Endothelial cell of umbilical vein (primary cell): ENCODE measurements around the gene ARFRP1. TPM values are rescaled to one million over a fixed set of nuclear protein-coding genes. Genes with fewer than 3 reads are reported as not detected.

ENCODE experiments used
- BruUV-seq: library from RNA; stranded (reverse); fragments of 400-500 nt; replicated peaks from 2 replicates; lab custom pipeline; 2021; lab: Mats Ljungman, UMichigan
- CTCF ChIA-PET: fragments of 300-600, 350-600 bp; sonication (Branson Sonifier 250); formaldehyde crosslinking; loops from one replicate; lab custom pipeline; 2021; ENCODE audit warnings: antibody characterized with exemption, inconsistent platforms; lab: Charles Lee
- POLR2A ChIA-PET: fragments of 300-600, 350-600 bp; sonication (Branson Sonifier 250); formaldehyde crosslinking; loops from one replicate; lab custom pipeline; 2021; ENCODE audit warnings: antibody characterized with exemption, inconsistent platforms; lab: Charles Lee
- DNase-seq: peaks from one replicate; pipeline ENCODE4 v3.0.0-alpha.2; 2011; ENCODE audit warnings: low read depth, low spot score
- FAIRE-seq: peaks from 2 replicates; lab custom pipeline; 2011; peaks lifted over from hg19 to GRCh38; lab: Jason Lieb, UNC
- H2AFZ ChIP-seq: 2 replicates; pipeline ENCODE4 v1.6.0; 2012; ENCODE audit warnings: low read depth, low read length, control low read depth, inconsistent platforms
- H3K27ac ChIP-seq: 2 replicates; pipeline ENCODE4 v1.5.1; 2011; ENCODE audit warnings: low read depth, mild to moderate bottlenecking, control low read depth, low read length, moderate library complexity; ENCODE audit not compliant: insufficient read depth
- H3K27me3 ChIP-seq, 2 experiments: 2 replicates each; pipeline versions ENCODE4 v1.6.0 to v1.6.1; 2011; ENCODE audit warnings: low read length in 2 of 2, mixed read lengths in 1 of 2; ENCODE audit not compliant: control insufficient read depth in 2 of 2, insufficient read depth in 2 of 2
- H3K36me3 ChIP-seq, 2 experiments: 2 replicates in 1 of 2; 3 replicates in 1 of 2; pipeline ENCODE4 v1.5.1; 2011; ENCODE audit warnings: low read length in 2 of 2, mild to moderate bottlenecking in 1 of 2, moderate library complexity in 1 of 2; ENCODE audit not compliant: control insufficient read depth in 2 of 2, insufficient read depth in 2 of 2; ENCODE audit errors: extremely low read depth in 1 of 2
- H3K4me1 ChIP-seq: 3 replicates; pipeline ENCODE4 v1.5.1; 2011; ENCODE audit warnings: mild to moderate bottlenecking, low read length; ENCODE audit not compliant: control insufficient read depth, insufficient read depth; ENCODE audit errors: extremely low read depth
- H3K4me2 ChIP-seq: 2 replicates; pipeline ENCODE4 v1.6.1; 2011; ENCODE audit warnings: low read length, control low read depth, mixed read lengths; ENCODE audit not compliant: insufficient read depth
- H3K4me3 ChIP-seq, 3 experiments: fragments of 200-600 bp in 1 of 3; sonication (generic), shearing (Covaris generic) in 1 of 3; replicated peaks in 1 of 3; 2 replicates each; pipeline ENCODE4 v1.5.1; 2011 to 2016; ENCODE audit warnings: control low read depth in 3 of 3, low read length in 3 of 3, mild to moderate bottlenecking in 2 of 3, inconsistent platforms in 1 of 3, low read depth in 1 of 3, moderate library complexity in 1 of 3; ENCODE audit not compliant: insufficient read depth in 1 of 3
- H3K79me2 ChIP-seq: 2 replicates; pipeline ENCODE4 v1.6.0; 2012; ENCODE audit warnings: low read length, inconsistent platforms; ENCODE audit not compliant: control insufficient read depth, insufficient read depth
- H3K9ac ChIP-seq: replicated peaks from 2 replicates; pipeline ENCODE3; 2011; ENCODE audit warnings: low read length, control low read depth; ENCODE audit not compliant: insufficient read depth; ENCODE audit errors: extremely low read depth
- H3K9me1 ChIP-seq: replicated peaks from 3 replicates; pipeline ENCODE4 v1.6.0; 2011; ENCODE audit warnings: mild to moderate bottlenecking, low read length; ENCODE audit not compliant: control insufficient read depth, insufficient read depth; ENCODE audit errors: extremely low read depth
- H3K9me3 ChIP-seq: replicated peaks from 2 replicates; pipeline ENCODE4 v1.5.1; 2012; ENCODE audit warnings: low read length, inconsistent platforms; ENCODE audit not compliant: control insufficient read depth, insufficient read depth
- H4K20me1 ChIP-seq: replicated peaks from 2 replicates; pipeline ENCODE3; 2011; ENCODE audit warnings: mild to moderate bottlenecking, low read length; ENCODE audit not compliant: control insufficient read depth, insufficient read depth; ENCODE audit errors: extremely low read depth
- CTCF ChIP-seq, 2 donors: IDR thresholded peaks; 1 replicate in 1 of 2; 2 replicates in 1 of 2; pipeline ENCODE4 v1.5.1; 2011; ENCODE audit warnings: low read length in 2 of 2, mild to moderate bottlenecking in 2 of 2, moderate library complexity in 2 of 2, control low read depth in 1 of 2, inconsistent platforms in 1 of 2, low read depth in 1 of 2; ENCODE audit not compliant: insufficient read depth in 1 of 2; ENCODE audit errors: extremely low read depth in 1 of 2
- EZH2 ChIP-seq: IDR thresholded peaks from 2 replicates; pipeline ENCODE4 v1.6.1; 2012; ENCODE audit warnings: borderline replicate concordance, low read depth, mild to moderate bottlenecking, moderate library complexity, low read length, inconsistent platforms; ENCODE audit not compliant: severe bottlenecking
- FOS ChIP-seq: IDR thresholded peaks from 2 replicates; pipeline ENCODE4 v1.6.1; 2011; ENCODE audit warnings: mild to moderate bottlenecking, low read length, moderate library complexity, borderline replicate concordance; ENCODE audit not compliant: insufficient read depth
- GATA2 ChIP-seq: IDR thresholded peaks from 2 replicates; pipeline ENCODE4 v1.7.0; 2011; ENCODE audit warnings: low read depth, mild to moderate bottlenecking, moderate library complexity, mixed read lengths, low read length; ENCODE audit not compliant: insufficient read length, insufficient read depth
- JUN ChIP-seq: IDR thresholded peaks from 2 replicates; pipeline ENCODE4 v1.6.1; 2011; ENCODE audit warnings: borderline replicate concordance, low read depth; ENCODE audit not compliant: insufficient read length, insufficient read depth
- MAX ChIP-seq: IDR thresholded peaks from 2 replicates; pipeline ENCODE4 v1.6.1; 2011; ENCODE audit not compliant: insufficient read depth, insufficient read length
- MYC ChIP-seq: IDR thresholded peaks from one replicate; pipeline ENCODE4 v1.6.1; 2011; ENCODE audit warnings: mild to moderate bottlenecking, low read depth, low read length
- POLR2A ChIP-seq: IDR thresholded peaks from 2 replicates; pipeline ENCODE4 v1.6.1; 2012; ENCODE audit warnings: low read depth, mild to moderate bottlenecking, control low read depth, low read length
- POLR2AphosphoS5 ChIP-seq: IDR thresholded peaks from 2 replicates; pipeline ENCODE4 v1.6.1; 2012; ENCODE audit warnings: low read depth, mild to moderate bottlenecking, control low read depth, low read length, moderate library complexity; ENCODE audit not compliant: insufficient read depth
- dilution Hi-C: fragments of 300-500 bp; cut with MboI; formaldehyde crosslinking; loops from one replicate; pipeline ENCODE4 v1.15.0; 2019; ENCODE audit warnings: low sequenced_read_pairs; ENCODE audit not compliant: extremely low pct_ligation_motif_present
- intact Hi-C: fragments of 100-400 bp; cut with micrococcal nuclease; formaldehyde crosslinking; loops from one replicate; pipeline ENCODE4 v1.10.0; 2022
- polyA plus RNA-seq, 4 experiments: library from polyadenylated mRNA; depleted of rRNA in 3 of 4; stranded (reverse) in 3 of 4; unstranded in 1 of 4; fragments of >200 nt; gene quantifications; 2 replicates each; pipeline versions ENCODE4 v1.2.1 to v1.2.3, GENCODE V29; 2011 to 2012; ENCODE audit warnings: missing spikeins in 1 of 4
- total RNA-seq: library from RNA; stranded (reverse); gene quantifications from 2 replicates; pipeline ENCODE4 v1.2.3, GENCODE V29; 2021

The ARFRP1 gene
- total and polyA plus RNA-seq, 2 donors (not counting 3 experiments of a cell fraction or from before 2014, with no cell fraction given): 48.7 to 51.6 TPM

- Histone ChIP-seq H3K4me1 (peaks cover 26% of the 10 kb centered on the region), H4K20me1 (no peaks in the 10 kb centered on the region), H3K9ac (no peak overlapping the region), H3K4me2 (no peak overlapping the region), H3K4me3 (no peak overlapping the region), H3K79me2 (no peaks in the 10 kb centered on the region), H3K36me3 (peaks cover 0 to 12% of the 10 kb centered on the region in 2 experiments), H3K27me3 (no peaks in the 10 kb centered on the region), H2AFZ (no peak overlapping the region), H3K27ac (no peak overlapping the region), H3K9me3 (no peaks in the 10 kb centered on the region), H3K9me1 (no peaks in the 10 kb centered on the region)
- FAIRE-seq (no peak), DNase-seq (no peak)
- BruUV-seq: no TSS peak
- dilution Hi-C loops (no loop called here), intact Hi-C loops (no loop called here)
- CTCF ChIA-PET: interaction anchor here (0.9 to 4.1 kb wide), 2 partner anchors 14 to 21 kb away, joined by 3 to 17 read pairs; partner anchors contain the start of gene RTEL1
- POLR2A ChIA-PET: interaction anchor here (0.6 kb wide), 1 partner anchor 22 kb away, joined by 3 read pairs; the partner anchor contains the start of gene RTEL1
- no peak for TF ChIP-seq GATA2
Observed at GRCh38 chr20:63679799-63680305, 27.9 kb downstream of the ARFRP1 start.

- Histone ChIP-seq H3K9me1 (no peaks in the 10 kb centered on the region), H3K27ac (no peak overlapping the region), H2AFZ (no peak overlapping the region), H3K4me2 (no peak overlapping the region), H3K36me3 (peaks cover 0 to 12% of the 10 kb centered on the region in 2 experiments), H3K4me1 (peaks cover 26% of the 10 kb centered on the region), H3K27me3 (no peaks in the 10 kb centered on the region), H3K9me3 (no peaks in the 10 kb centered on the region), H3K79me2 (no peaks in the 10 kb centered on the region), H4K20me1 (no peaks in the 10 kb centered on the region), H3K9ac (no peak overlapping the region), H3K4me3 (no peak overlapping the region)
- intact Hi-C loops (no loop called here), dilution Hi-C loops (no loop called here)
- BruUV-seq: no TSS peak
- DNase-seq: no peak
- TF ChIP-seq GATA2 (no peak), JUN (no peak), MYC (no peak), POLR2A (no peak), POLR2AphosphoS5 (no peak), CTCF (IDR thresholded peaks at IDR 0.05; ENCODE audit: extremely low read depth in 1 of 2, insufficient read depth in 1 of 2, low read depth in 1 of 2, low read length in 2 of 2) (no peak), FOS (no peak), EZH2 (no peak), MAX (no peak)
- ChIA-PET CTCF (interaction anchor here (0.9 kb wide), 1 partner anchor 13 kb away, joined by 3 read pairs; no protein-coding TSS in a partner anchor), POLR2A (no interaction called here)
- FAIRE-seq: no peak
Observed at GRCh38 chr20:63678667-63679465, 28.9 kb downstream of the ARFRP1 start.
